LNCAP (cell line): ENCODE data around the gene CIBAR2.

Experiments
- CTCF ChIP-seq: fragments of 450-650 bp; IDR thresholded peaks from 2 replicates; pipeline ENCODE4 v1.5.1; 2017; ENCODE audit warnings: mild to moderate bottlenecking

The CIBAR2 gene

GRCh38 chr16:85058909-85059308 lies 53.4 kb downstream of the CIBAR2 start:
- no peak for TF ChIP-seq CTCF

GRCh38 chr16:85057948-85058347 lies 54.3 kb downstream of the CIBAR2 start:
- no peak for TF ChIP-seq CTCF

GRCh38 chr16:85057212-85057889 lies 54.9 kb downstream of the CIBAR2 start:
- TF ChIP-seq CTCF = peak; percentile 14; the same call in 1 of the 2 replicates

DNA sequence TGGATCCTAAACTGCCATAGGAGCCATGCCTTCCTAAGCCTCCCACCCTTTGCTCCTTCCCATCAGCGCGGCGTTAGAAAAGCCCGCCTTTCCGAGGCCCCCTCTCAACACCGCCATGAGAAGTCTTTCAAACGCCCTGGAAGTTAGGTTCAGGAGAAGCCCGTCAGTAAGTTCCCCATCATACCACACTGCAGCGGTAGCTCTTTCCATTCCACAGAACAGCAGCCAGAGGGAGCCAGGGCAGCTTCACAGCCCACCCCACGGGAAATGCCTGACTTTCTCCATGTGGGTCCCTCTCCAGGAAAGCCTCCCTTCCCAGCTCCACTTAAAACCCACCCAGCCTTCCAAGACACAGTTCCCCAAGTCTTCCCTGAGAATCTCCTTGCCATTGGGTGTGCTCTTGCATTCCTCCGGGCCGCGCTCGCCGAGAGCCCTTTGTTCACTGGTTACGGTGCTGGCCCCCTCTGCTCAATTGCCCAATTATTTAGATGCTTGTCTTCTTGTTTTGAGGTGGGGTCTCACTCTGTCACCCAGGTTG lies 56.0 kb downstream of the CIBAR2 start:
- TF ChIP-seq CTCF = no peak

- TF ChIP-seq CTCF = no peak
These were observed 56.6 kb downstream of the CIBAR2 start for GRCh38 chr16:85055493-85056210.

GRCh38 chr16:85054948-85055492 lies 57.3 kb downstream of the CIBAR2 start:
- TF ChIP-seq CTCF = no peak

DNA sequence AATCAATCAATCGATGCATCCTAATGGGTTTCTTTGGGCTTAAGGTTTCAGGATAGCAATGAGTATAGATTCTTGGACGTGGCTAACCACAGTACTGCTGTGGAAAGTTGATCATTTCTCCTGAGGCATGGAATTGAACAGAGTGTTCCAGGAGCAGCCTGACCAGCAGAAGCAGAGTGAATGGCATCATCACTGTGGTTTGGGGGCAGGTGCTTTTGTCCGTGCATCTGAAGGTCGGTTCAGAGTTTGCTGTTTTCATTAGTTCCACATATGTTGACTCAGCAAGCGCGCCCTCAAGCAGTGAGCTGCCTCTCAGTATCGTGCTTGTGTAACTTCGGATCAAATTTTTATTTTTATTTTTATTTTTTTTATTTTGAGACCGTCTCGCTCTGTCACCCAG lies 59.7 kb downstream of the CIBAR2 start:
- no peak for TF ChIP-seq CTCF
